WI38 (cell line): ENCODE results near the gene ILDR1.

Experiments
- H3K4me3 ChIP-seq: 2 replicates; pipeline ENCODE4 v1.5.1; 2011; ENCODE audit warnings: low read depth, mild to moderate bottlenecking, control low read depth, low read length
- TF ChIP-seq, protein P1 (sequence below): IDR thresholded peaks from 2 replicates; pipeline ENCODE4 v1.5.1; 2012; ENCODE audit warnings: low read depth, mild to moderate bottlenecking, control low read depth, low read length

ILDR1 gene

DNA sequence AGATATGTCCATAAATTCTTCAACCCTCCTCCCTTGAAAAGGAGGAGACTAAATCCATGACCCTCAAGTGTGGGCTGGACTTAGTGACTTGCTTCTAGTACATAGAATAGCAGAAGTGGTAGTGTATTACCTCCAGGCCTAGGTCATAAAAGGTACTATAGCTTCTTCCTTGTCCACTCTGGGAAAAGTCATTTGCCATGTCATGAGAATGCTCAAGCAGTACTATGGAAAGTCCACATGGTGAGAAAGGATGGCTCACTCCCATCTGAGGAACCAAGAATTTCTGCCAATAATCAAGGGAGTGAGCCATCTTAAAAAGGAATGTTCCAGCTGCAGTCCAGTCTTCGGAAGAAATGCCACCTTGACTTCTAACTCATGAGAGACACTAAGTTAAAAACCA lies 10.5 kb upstream of the ILDR1 start:
- no peak overlapping the region for H3K4me3 ChIP-seq
- TF ChIP-seq, protein P1, sequence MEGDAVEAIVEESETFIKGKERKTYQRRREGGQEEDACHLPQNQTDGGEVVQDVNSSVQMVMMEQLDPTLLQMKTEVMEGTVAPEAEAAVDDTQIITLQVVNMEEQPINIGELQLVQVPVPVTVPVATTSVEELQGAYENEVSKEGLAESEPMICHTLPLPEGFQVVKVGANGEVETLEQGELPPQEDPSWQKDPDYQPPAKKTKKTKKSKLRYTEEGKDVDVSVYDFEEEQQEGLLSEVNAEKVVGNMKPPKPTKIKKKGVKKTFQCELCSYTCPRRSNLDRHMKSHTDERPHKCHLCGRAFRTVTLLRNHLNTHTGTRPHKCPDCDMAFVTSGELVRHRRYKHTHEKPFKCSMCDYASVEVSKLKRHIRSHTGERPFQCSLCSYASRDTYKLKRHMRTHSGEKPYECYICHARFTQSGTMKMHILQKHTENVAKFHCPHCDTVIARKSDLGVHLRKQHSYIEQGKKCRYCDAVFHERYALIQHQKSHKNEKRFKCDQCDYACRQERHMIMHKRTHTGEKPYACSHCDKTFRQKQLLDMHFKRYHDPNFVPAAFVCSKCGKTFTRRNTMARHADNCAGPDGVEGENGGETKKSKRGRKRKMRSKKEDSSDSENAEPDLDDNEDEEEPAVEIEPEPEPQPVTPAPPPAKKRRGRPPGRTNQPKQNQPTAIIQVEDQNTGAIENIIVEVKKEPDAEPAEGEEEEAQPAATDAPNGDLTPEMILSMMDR: no peak

DNA sequence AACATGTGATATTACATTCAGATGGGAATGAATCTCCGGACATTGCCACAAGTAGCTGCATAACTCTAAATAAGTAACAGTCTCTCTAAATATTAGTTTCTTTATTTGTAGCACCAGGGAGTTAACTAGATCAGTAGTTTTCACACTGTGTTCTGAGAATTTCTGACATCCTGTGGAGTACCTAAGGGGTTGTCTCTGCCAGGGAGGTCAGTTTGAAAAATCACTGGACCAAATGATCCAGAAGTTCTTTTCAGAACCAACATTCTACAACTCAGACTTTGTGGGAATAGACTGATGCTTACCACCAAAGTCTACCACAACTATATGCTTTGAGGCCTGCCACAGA lies 9.0 kb upstream of the ILDR1 start:
- TF ChIP-seq, protein P1: no peak
- H3K4me3 ChIP-seq: no peak overlapping the region

DNA sequence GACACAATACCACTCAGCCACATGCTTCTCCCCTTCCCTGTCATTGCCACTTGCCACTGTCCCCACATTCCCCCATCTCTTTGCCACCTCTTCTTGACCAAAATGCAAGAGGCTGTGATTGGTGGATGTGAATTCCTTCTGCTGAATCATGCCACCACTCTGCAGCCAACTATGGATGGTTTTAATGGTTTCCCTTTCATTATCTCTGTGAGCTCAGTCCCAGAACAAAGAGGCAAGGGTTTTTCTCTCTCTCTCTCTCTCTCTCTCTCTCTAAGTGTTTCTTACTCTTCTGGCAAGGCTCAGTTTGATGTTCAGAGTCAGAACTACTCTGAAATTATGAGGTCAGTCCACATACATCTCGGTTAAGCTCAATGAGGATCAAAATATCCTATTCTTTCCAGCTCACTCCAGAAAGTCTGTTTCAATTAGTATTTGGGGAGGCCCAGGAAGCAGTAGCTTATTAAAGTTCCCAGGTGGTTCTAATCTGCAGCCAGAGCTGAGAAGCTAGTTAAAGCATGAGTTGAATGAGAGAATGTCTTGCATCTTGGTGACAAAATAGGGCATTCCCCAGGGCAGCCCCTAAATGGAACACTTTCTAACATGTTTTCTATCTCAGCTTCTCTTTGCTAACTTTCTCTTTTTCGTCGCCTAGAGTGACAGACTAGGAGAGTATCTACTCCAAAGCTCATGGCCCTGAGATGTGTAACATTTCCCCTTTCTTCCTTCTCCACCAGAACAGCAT lies 8.5 kb upstream of the ILDR1 start:
- H3K4me3 ChIP-seq: no peak overlapping the region
- TF ChIP-seq, protein P1: no peak

DNA sequence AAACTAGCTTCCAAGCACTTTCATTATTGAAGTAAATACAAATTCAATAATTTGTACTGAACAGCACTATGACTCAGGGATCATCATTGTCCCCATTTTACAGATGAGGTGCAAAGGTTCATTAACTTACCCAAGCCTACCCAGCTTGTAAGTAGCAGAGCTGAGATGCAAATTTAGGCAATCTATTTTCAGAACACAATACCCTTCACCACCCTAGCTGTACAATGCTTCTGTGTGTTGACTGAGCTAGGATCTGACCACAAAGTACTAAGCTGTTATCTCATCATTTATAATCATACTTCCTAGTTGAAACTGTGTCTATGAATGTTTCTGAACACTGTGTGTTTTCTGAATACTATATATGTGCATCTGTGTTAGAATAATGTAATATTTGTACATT lies 3.2 kb upstream of the ILDR1 start:
- TF ChIP-seq, protein P1: no peak
- no peak overlapping the region for H3K4me3 ChIP-seq

DNA sequence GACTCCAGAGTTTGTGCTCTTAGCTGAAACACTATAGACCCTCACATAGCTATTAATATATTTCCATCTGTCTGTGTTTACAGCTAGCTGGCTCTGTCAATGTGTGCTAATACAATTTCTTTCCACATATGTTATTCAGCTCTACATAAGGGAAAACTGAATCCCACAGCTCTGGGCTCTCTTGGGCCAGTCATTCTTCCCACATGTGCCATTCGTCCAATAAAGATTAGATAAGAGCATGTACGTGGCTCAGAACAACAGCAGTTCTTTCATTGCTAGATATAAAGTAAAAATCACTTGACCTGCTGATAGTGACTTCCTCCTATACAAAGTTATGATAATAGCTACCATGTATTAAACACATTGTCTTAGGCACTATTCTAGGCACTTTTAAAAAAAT lies 2.8 kb upstream of the ILDR1 start:
- TF ChIP-seq, protein P1: no peak
- no peak overlapping the region for H3K4me3 ChIP-seq

DNA sequence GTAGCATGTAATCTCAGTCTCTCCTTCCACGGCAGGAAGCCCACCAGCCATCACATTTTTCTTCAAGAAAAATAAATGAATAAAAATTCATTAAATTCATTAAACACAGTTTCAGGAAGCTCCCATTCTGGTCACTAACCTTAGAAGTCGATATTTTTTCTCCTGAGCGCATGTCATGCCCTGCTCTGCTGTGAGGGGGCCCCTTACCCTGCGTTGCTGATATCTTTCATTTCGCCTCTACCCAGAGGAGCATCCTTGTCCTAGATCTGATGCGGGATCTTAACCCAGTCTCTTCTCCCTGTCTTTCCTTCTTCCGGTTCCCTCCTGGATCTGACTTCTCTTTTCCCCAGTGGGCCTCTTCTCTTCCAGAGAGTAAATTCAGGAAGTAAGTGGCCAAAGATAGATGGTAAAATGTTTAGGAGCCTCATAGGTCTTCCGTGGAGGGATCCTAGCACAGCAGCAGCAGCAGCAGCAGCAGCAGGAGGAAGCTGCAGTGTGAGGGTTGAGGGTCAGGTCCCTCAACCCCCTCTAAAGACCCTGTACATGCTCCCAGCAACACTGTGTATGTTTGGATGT lies 1.4 kb upstream of the ILDR1 start:
- no peak overlapping the region for H3K4me3 ChIP-seq
- TF ChIP-seq, protein P1: no peak

DNA sequence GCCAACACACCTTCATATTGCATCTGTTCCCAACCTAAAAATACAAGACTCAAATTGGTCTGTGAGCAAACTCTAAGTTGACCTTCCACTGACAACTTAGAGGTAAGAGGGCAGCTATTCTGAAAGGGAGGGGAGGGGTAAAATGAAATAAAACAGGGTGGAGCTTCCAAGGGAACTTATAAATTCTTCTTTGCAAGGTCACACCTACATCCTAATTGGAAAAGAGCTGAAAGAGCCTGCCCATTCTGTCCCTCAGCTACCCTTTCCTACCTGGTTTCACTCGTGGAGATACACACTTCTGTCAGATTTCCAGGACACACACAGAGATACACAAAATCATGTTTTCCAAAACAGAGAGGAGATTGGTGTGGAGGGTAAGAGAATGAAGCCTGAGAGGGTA lies 1.0 kb downstream of the ILDR1 start:
- TF ChIP-seq, protein P1: no peak
- H3K4me3 ChIP-seq: no peak overlapping the region
